HG03060 (cell line): ENCODE measurements around the gene NINJ2.

Experiments
- ATAC-seq: cut with Tn5 transposase; IDR thresholded peaks from one replicate; pipeline ENCODE4 v1.9.1; 2021; ENCODE audit warnings: low read depth, moderate number of reproducible peaks; ENCODE audit not compliant: unreplicated experiment

Gene NINJ2

GRCh38 chr12:619346-619745 is 43.9 kb downstream of the NINJ2 start:
- no peak for ATAC-seq

DNA sequence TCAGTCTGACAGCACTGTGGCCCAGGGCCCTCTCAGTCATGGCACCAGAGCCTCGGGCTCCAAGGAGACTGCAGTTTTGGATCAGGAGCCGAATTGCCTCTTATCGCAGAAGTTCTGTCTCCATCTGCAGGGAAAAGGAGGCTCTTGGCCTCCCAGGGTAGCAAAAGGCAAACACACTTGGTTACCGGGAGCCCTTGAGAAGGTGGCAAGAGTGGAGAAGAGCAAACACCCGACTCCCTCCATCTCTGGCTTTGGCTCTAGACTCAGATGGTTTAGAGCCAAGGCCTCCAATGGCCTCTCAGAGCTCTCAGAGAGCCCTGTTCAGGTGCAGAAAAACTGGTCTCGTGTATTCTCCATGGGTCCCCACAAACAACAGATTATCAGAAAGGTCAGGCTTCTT is 44.6 kb downstream of the NINJ2 start:
- no peak for ATAC-seq

GRCh38 chr12:617304-617915 is 45.8 kb downstream of the NINJ2 start:
- no peak for ATAC-seq

DNA sequence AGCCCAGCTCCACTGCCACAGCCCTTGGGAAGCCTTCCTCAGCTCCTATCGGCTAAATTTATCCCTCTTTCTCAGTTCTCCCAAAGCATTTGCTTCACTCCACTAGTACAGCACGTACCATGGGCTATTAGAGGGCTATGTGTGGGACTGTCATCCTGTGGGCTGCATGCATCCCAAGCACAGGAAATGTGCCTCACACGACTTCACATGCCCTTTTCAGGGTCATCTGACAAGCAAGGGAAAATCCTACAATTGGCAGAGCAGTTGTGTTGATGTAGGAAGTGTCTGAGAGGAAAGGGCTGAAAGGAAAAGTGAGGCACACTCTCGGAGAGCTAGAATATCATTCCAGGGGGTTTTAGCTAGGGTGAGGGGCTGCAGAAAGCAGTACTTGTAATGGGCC is 47.6 kb downstream of the NINJ2 start:
- no peak for ATAC-seq

GRCh38 chr12:614411-614970 is 48.8 kb downstream of the NINJ2 start:
- no peak for ATAC-seq

DNA sequence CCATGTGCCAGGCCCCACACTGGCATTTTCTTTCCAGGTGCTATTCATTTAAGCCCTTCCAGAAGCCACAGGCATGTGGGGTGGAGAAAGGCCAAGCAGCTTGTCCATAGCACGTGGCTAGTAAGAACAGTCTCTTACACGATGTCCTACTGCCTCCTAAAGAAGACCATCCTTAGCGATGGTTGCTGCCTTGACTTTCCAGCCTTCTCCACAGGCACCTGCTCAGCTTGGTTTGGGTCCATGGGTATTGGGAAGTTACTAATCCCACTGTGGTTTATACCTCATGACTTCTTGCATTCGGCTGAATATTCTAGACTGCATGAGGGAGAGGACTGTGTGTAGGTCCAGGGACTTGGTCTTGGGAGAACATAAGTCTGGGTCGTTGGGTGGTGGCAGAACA is 49.2 kb downstream of the NINJ2 start:
- ATAC-seq = no peak

DNA sequence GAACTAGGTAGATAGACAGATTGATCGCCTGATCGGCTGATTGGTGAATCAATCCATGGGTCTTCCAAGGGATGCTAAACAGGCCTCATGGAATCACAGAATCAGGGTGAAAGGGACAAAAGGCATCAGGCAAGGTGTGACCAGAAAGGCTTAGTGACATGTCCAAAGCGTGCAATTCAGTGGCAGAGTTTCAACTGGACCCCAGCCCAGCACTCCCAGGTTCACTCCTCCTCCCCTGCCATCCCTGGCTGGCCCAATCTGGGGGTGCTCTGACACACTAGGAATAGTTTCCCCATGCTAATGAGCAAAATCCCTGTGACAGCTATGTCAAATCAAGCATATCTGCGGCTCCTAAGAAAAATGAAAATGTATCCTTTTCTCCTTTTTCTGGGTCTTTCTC is 50.4 kb downstream of the NINJ2 start:
- ATAC-seq = no peak

DNA sequence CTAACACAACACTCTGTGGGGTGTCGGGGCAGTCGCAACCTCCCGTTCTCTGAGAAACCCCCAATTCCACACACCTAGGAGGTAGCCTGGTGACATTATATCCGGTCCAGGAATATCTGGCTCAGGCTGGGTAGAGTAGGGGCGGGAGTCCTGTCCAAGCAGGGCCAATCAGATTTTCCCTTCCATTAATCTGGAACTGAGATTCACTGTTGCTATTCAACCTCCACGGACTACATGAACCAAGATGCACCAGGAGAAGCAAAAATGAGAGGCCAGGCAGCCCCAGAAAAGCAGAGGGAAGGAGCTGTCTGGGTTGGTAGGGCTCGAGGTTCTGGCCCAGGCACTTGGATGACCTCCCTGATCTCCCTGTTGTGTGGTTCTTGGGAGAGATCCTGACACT is 51.0 kb downstream of the NINJ2 start:
- no peak for ATAC-seq

DNA sequence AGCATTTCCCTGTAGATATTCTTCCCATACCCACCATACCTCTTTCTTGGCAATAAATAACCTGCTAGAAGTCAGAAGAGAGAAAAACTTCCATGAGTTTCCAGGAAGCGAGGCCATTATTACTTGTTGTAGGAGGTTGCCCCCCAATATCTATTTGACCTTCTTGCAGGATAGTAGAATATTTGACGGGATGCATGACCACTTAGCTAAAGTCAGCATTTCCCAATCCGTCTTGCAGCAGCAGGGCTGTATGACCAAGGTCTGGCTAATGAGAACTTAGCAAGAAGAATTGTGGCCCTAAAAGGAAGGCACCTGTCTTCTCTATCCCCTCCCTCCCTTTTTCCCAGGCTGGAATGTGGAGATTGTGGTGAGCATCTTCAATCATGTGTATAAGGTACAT is 51.5 kb downstream of the NINJ2 start:
- ATAC-seq = no peak

- no peak for ATAC-seq
These were observed 54.3 kb downstream of the NINJ2 start for GRCh38 chr12:608921-609320.

DNA sequence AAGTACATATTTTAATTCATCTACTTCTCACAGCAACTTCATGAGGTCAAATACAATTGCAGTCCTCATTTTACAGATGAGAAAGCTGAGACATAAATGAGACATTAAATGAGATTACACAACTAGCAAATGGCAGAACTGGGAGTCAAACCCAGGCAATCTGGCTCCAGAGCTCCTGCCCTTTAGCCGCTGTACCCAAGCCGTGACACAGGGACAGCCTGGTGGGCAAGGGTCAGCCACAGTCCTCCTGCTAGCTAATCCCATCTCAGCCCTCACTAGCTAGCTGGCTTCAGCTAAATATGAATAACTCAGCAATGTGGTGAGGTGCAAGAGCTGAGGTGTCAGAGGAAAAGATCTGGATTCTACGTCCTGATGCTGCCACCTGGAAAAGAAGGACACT is 54.8 kb downstream of the NINJ2 start:
- ATAC-seq = no peak

DNA sequence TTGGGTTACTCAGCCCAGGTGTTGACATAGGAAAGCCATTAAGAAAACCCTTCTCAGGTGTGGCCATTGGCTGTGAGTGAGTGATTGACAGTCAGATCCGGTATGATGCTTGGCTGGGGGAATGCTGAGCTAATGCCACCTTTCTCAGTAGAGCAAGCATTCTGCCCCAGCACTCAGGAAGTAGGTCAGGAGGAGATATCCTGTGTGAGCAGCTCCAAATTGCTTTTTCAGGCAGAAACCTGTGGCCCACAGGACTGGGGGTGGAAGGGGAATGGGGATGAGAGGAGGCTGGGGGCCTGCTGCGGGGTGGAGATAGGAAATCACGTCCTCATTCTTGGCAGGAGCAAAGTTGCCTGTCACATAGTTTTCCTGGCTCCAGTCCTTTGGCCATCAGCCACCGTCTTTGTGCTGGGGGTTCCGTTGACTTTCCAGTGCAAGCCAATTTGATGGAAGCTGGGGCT is 55.7 kb downstream of the NINJ2 start:
- ATAC-seq = no peak

- ATAC-seq = no peak
These were observed 58.3 kb downstream of the NINJ2 start for GRCh38 chr12:604956-605355.

GRCh38 chr12:602700-603068 is 60.6 kb downstream of the NINJ2 start:
- no peak for ATAC-seq

GRCh38 chr12:601976-602699 is 61.1 kb downstream of the NINJ2 start:
- no peak for ATAC-seq

DNA sequence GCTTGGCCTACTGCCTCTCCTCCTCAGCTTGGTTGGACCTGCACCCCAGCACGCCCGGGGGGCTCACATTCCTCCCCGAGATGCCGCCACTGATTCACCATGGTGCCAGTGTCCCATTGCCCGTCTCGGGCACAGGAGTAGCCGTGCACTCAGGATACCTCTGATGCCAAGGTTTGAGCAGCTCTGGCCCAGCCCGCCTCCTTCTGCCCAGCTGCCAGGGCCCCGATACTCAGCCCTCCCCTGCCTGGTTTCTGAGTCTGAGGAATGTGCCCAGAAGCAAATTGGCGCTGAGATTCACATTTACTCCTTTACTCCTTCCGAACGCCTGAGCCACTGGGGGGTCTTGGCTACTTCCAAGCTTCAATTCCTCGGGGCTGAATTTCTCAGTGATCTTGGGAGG is 63.5 kb downstream of the NINJ2 start:
- no peak for ATAC-seq

- no peak for ATAC-seq
These were observed 65.2 kb downstream of the NINJ2 start for GRCh38 chr12:597926-598568.

DNA sequence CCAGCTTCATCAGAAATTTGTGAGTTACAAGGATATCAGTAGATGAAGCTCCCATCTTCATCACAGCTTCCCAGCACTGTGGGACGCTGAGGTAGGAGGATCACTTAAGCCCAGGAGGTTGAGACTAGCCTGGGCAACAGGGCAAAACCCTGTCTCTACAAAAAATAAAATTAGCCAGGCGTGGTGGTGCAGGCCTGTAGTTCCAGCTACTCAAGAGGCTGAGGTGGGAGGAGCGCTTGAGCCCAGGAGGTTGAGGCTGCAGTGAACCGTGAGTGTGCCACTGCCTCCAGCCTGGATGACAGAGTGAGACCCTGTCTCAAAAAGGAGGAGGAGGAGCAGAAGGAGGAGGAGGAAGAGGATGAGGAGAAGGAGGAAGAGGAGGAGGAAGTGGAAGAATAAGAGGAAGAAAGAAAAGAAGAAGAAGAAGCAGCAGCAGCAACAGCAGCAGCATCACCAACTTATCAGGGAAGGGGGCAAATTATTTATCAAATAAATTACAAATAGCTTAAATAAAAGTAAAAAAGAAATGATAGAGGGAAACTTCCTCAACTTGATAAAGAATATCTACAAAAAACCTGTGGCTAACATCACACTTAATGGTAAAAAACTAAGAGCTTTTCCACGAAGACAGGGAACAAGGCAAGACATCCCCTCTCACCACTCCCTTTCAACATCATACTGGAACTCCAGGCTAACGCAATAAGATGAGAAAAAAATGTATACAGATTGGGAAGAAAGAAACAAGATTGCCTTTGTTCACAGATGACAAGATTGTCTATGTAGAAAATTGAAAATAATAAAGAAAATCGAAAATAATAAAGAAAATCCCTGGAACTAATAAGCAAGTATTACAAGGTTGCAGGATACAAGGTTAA is 69.6 kb downstream of the NINJ2 start:
- no peak for ATAC-seq

- ATAC-seq = no peak
These were observed 71.2 kb downstream of the NINJ2 start for GRCh38 chr12:592024-592505.

DNA sequence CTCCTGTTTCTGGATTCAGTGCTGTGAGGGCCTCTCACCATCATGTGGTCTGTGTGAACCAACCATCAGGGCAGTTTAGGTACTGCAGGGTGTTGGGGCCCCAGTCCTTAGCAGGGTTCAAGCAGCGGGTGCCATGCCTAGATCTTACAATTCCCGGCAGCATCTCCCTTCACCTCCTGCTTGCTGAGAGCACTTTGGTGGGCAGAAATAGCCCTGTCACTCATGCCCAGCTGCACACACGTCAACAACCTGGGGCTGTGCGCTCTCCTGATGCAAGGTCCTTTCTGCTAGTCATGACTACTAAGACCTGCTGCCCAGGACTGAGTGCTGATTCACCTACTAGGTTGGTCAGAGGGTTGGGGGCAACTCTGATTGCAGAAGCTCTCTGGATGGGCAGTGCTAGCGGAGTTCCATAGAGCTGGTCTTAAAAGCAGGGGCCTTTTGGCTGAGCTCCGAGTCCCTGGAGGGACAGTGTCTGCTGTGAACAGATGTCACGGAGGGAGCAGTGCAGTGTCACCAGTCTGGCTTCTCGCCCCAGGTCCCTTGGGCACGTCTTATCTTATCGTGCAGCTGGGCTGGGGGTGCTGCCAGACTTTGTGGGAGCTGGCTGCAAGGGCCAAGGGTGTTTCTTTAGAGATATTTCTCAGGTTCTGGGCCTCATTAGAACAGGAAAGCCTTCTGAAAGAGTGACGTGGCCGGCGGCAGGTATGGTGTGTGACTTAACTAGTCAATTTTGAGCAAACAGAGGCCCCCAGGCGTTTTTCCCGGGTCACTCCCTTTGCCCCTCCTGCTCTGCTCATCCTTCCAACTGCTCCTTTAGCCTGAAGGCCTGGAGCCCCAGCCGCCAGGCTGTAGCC is 71.8 kb downstream of the NINJ2 start:
- no peak for ATAC-seq
